Measurements from ENCODE around the gene KCNIP3.
"Not testable (repeated sequence)": the region's sequence is repeated elsewhere in the genome, so short reads cannot be mapped to it uniquely, and the experiment has no call there.

KCNIP3 gene

DNA sequence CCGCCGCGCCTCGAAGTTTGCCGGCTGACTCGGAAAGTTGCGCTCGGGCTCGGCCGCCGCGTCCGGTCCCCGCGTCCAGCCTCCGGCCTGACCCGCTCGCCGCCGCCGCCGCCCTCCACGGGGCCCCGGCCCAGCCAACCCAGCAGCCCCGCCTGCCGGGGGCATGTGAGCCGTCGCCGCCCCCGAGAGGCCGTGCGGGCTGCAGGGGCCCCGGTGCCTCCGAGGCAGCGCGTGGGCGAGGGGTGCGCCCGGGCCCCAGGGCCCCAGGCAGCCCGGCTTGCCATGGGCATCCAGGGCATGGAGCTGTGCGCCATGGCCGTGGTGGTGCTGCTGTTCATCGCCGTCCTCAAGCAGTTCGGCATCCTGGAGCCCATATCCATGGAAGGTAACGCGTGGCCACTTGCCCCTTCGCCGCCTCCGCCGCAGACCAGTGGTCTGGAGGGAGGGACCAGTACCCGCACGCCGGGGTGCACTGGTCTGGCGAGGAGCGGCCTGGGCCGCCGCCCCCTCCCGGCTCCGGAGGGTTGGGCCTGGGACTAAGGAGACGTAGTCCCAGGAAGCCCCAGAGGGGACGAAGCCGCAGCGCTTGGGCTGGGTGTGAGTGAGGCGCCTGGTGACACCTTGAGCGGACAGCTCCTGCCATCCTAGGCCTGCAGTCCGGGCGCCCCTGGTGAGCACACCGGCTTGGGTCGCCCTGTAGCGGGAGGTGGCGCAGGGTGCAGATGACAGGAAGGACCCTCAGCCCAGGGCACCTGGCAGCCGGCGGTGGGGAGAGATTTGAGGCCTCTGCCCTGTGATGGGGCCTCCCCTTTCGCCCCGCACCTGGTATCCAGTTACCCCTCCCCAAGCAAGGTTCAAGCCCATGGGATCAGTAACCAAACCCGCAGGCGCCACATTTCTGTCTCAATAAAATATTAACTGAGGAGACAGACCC is 49.9 kb downstream of the KCNIP3 start:
- DNase-seq (ENCODE audit: low read depth in 2 of 2) = no peak

DNA sequence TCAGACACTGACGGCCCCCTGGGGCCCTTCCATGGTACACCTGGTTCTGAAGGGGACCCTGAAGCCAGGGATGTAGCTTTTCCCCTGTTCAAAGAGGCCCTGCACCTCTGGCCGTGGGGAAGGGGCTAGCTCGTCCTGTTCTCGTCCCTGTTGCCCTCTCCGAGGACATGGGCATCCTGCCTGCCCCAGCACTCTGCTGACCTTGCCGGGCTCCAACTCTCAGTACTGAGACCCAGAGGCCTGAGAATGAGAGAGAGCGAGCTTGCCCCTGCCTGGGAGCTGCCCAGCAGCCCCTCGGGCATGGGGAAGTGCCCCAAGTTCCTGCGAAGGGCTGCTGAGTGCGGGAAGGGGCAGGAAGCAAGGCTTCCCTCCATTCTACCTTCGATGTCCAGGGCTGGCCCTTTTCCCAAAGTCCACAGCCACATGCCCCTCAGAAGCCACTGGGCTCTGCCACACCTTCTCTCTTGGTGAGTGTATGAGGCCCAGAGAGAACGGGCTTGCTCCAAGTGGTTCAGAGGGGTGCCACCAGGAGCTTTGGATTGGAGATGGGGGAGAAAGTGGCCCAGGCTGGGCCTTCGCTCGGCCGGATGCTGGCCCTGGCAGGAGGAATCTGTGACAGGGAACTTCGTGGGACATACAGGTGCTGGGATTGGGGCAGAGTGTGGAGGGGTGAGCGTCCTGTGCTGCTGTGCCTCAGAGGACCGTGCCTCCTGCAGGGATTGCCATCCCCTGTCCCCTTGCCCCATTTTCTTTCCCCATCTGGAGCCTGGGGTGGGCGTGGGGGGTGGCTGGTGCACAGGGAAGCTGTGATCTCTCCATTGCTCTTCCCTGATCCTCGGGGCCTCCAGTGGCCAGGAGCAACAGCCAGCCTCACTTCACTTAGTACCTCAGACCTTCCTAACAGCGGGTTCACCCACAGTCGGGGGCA is 50.8 kb downstream of the KCNIP3 start:
- DNase-seq (ENCODE audit: low read depth in 2 of 2) = no peak

DNA sequence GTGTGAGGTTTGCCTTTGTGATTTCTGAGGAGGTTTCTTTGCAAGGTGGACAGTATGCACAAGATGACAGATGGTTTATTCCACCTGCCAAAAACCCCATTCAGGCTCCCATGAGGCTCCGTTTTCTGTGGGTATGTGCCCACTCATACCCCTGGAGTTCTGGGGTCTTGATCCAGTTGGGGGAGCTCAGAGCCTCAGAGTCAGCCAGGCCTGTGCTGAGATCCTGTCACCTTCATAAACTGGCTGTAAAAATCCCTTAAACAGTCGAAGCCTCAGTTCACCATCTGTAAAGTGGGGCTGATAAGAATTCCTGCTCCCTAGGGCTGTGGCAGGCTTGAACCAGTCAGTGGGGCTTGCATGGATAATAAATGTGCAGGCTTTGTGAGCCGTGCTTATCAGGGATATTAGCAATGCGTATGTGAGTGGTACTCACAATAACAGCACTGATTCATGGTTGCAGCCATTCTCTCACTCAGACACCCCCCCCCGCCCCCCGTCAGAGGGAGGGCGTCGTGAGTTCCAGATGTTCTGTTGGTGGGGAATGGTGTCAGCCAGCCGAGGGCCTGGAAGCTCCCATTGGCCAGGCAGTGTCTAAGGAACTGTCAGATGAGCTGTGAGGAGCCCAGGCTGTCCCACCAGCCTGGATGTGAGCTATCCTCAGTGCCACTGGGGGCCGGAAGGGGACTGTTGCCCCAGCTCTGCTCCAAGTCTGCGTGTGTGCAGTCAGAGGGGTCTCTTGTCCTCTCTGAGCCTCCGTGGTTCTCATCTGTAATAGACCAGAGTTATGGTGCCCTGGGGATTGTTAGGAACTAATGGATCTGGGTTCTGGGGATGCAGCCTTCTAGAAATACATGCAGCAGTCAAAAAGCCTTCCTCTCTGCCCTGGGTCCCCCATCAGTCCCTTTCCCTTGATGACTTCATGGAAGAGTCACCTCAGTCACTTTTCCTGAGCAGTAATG is 51.7 kb downstream of the KCNIP3 start:
- DNase-seq (ENCODE audit: low read depth in 2 of 2) = peak in 1 of 2 experiments; percentile 31

DNA sequence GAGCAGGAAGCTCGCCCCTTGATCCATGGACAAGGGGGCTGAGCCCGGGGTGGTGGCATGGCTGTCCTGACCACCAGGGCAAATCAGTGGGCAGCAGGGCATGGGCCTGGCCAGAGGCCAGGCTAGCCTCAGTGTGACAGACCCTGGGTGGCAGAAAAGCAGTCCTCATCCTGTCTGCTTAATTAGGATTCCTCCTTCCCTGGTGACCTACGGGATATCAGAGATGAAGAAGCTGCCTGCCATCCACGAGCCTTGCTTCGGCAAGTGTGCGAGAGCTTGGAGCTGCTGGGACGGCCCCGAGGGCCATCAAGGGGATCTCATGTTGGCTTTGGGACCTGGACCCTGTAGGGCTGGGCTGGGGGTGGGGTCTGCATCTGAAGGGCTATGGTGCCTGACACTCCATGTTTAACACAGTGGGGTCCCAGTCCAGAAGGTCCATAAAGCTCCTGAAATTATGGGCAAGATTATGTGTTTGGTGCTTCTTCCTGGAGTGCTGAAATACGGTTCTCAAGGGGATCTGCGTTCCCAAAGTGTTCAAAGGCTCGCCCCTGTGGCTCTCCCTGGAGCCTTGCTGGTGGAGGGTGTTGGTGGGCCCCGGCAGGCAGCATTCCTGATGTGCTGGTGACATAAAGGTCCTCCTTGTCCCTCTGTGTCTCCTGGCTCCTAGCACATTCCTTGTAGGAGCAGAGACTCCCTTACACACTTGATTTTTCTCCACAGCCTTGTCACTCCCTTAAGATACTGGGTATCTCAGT is 52.6 kb downstream of the KCNIP3 start:
- no peak for DNase-seq (ENCODE audit: low read depth in 2 of 2)

DNA sequence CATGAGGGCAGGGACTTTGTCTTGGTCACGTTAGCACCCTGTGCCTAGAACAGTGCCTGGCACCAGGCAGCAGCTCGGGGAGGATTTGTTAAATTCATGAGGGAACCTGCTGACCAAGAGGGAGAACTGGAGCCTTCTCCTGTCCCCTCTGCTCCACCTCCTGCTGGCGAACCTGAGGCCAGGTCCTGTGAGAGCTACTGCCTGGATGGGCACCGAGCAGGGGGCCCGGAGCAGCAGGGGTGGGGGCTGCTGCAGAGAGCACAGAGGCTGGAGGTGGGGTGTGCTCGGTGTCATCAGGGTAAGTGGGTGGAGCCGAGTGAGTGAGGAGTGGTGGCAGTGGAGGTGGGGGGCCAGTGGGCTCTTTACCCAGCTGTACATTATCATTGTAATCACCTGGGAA is 53.2 kb downstream of the KCNIP3 start:
- no peak for DNase-seq (ENCODE audit: low read depth in 2 of 2)

DNA sequence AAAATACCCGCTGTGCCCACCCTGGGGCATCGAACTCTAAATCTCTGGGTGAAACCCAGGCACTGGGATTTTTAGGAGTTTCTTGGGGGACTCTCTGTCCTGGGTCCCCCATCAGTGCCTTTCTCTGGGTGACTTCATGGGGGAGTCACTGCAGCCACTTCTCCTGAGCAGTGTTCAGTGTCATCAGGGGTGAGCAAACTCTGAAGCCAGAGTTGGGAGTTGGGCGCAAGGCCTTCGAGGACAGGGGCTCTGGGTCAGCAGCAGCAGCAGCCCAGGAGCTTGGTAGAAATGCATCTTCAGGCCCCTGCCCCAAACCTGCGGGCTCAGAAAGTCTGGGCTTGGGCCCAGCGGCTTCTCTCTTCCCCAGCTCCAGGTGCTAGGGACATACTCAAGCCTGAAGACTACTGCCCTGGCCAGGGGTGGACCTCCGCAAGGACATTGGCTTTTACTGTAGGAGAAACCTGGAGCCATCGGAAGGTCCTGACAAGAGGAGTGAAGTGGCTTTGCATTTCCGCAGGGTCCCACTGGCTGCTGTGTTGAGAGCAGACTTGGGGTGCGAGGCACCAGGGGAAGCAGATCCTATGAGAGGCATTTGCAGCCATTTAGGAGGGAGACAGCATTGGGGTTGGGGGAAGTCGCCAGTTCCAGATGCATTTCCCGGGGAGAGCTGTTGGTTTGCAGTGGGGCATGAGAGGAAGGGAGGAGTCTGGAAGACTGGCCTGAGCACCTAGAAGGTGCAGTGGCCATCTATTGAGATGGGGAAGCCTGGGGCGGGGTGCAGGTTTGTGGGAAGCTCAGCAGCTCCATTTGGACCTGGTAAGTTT is 53.8 kb downstream of the KCNIP3 start:
- DNase-seq (ENCODE audit: low read depth in 2 of 2) = no peak

DNA sequence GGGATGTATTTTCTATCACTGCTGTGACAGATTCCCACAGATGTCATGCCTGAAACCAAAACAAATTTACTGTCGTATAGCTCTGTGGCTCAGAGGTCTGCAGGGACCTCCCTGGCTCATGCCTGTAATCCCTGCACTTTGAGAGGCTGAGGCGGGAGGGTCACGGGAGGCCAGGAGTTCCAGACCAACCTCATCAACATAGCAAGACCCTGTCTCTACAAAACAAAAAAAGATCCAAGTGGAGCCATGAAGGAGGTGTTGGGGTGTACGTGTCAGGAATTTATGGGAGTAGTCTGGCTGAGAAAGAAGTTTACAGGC is 54.4 kb downstream of the KCNIP3 start:
- DNase-seq (ENCODE audit: low read depth in 2 of 2) = no peak

DNA sequence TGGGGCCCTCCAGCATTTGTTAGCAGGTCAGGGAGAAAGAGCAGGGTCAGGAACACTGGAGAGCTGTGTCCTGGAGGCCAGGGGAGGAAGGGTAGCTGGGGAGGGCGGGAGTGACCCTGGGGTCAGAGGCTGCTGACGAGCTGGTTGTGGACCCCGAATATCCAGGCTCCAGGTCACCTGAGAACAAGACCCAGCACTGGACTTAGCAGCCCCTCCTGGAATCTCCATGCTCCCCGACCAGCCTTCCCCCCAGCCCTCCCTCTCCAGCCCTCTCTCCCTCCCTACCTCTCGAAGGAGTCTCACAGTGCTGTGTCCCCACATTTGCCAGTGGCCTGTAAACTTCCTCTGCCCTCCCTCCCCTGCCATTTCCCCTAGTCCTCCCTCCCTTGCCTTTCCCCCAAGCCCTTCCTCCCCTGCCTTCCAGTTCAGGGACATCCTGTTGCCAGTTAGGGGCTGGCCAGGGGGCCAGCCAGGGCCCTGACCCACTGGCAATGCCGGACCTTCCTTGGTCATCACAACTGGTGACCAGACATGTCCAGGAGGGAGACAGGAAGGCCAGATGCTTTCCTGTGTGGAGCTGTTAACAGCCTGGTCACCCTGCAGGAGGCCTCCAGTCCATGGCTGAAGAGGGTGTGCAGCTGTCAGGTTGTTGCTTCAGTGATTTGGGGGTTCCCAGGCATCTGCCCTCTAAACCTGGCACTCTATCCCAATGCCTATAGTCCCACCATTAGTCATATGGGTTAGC is 55.3 kb downstream of the KCNIP3 start:
- no peak for DNase-seq (ENCODE audit: low read depth in 2 of 2)

DNA sequence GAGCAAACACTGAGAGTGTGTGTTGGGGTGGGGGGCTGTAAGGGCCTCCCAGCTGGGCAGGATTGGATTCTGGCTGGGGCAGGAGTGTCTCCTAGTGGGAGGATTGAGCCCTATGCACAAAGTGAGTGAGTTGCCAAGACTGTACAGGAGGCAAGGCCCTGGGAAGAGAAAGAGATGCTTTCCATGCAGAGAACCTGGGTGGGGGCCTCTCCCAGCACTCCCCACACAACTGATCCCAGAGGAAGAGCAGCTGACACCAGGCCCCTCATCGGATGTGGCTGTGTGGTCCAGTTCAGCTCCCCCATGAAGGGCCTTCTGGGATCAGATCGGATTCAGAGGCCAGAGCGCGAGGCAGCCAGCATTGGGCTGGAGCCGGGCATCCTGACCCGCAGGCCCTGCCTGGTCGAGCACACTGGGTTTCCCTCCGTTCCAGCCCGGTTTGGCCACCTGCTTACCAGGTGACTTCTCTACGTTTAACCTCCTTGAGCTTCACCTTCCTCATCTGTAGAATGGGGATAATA is 56.0 kb downstream of the KCNIP3 start:
- DNase-seq (ENCODE audit: low read depth in 2 of 2) = no peak

DNA sequence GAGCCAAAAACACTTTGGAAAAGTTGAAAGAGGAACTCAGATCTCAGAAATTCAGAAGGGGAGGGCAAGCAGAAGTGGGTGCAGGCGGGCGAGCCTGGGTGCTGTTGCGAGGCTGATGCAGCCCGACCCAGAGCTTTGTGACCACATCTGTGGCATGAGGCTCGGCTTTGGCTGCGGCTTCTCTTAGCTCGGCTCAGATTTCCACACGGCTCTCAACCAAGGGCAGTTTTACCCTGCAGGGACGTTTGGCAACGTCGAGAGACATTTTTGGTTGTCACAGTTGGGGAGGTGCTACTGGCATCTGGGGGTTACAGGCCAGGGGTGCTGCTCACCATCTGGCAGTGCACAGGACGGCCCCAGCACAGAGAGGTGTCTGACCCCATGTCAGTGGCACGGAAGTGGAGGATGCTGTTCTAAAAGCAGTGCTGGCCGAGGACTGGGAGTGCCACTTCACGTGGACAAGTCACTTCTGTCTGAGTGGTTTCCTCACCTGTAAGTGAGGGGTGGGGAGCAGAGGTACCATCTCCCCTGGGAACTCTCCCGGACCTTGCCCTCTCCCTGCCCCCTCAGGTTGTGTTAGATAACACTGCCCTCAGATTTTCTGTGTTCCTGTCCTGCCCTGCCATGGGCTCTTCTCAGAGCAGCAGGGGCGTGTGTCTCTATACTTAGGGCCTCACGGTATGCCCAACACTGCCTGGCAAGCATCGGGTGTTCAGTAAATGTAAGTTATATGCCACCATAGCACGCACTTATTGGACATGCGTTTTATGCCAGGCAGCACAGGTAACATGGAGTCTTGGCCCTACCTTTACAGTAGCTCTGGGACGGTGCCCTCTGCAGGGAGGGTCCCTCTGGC is 56.7 kb downstream of the KCNIP3 start:
- DNase-seq (ENCODE audit: low read depth in 2 of 2) = no peak

DNA sequence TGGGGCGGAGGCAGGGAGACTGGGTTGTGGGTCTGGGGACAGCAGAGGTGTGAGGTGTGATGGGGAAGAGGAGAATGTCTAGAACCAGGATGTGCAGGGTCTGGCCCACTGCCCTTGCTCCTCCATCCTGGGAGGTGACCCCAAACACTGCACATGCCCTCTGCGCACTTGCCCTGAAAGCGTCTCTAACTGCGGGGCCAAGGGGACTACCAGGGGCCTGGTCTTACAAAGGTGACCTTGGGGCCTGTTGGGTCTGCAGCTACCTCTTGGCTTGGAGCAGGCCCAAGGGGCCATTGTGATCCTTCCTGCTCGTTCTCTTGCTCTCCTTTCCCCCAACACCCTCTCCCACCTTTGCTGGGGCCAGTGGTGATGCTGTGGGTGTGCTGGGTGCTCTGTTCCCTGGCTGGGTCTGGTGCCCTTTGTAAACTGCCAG is 57.3 kb downstream of the KCNIP3 start:
- no peak for DNase-seq (ENCODE audit: low read depth in 2 of 2)

DNA sequence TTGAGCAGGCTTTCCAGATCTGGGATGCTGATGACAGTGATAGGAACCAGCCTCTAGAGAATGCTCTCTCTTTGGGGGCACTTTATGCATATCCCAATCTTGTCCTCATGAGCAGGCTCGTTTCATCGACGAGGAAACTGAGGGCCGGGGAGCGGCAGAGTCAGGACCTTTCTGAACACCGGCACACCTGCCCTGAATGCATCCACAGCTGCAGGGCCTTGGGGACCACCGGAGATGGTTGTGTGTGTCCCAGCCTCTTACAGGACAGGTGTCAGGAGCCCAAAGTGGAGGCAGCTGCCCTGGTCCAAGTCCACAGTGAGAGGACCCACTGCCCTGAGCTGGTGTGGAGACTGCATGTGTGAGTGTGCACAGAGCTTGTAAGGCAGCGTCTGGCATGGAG is 57.8 kb downstream of the KCNIP3 start:
- DNase-seq (ENCODE audit: low read depth in 2 of 2) = no peak

DNA sequence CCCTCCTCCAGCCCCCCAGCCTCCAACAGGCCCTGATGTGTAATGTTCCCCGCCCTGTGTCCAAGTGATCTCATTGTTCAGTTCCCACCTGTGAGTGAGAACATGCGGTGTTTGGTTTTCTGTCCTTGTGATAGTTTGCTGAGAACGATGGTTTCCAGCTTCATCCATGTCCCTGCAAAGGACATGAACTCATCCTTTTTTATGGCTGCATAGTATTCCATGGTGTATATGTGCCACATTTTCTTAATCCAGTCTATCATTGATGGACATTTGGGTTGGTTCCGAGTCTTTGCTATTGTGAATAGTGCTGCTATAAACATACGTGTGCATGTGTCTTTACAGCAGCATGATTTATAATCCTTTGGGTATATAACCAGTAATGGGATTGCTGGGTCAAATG is 58.3 kb downstream of the KCNIP3 start:
- DNase-seq (ENCODE audit: low read depth in 2 of 2) = not testable (repeated sequence)

DNA sequence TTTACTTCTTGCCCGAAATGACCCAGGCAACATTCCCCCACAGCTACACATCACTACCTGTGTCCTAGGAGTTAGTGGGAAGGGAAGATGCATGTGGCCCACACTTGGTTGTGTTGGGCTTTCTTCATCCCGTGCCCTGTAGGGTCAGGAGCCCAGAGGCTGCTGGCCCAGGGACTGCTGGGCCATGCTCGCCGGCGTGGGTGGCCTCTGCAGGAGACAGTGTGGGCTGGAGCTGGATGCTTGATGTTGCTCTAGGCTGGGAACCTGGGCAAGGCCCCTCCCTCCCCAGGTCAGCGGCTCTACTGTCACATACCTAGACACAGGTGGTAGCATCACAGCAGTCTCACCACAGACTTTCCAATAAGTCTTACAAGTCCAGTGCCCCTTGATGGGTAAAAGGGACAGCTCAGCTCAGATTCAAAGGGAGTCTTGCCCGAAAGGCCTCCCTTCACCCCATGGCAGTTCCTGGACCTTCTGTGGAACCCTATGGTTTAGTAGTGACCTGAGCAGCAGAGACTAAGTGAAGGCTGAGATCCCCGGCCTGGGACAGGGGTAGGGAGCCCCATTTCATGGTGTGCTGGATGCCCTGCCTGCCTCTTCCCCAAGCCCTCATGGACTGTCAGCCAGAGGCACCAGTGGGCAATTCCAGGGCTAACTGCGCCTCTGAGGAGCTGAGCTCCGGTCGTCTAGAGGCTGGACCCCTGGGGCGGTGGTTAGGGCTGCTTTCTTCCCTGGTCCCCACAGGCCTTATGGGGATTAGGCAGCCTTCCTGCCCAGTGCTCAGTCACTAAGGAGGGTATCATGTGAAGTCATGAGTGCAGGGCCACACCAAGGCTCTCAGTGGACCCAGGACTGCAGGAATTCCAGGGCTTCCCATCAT is 59.9 kb downstream of the KCNIP3 start:
- no peak for DNase-seq (ENCODE audit: low read depth in 2 of 2)

DNA sequence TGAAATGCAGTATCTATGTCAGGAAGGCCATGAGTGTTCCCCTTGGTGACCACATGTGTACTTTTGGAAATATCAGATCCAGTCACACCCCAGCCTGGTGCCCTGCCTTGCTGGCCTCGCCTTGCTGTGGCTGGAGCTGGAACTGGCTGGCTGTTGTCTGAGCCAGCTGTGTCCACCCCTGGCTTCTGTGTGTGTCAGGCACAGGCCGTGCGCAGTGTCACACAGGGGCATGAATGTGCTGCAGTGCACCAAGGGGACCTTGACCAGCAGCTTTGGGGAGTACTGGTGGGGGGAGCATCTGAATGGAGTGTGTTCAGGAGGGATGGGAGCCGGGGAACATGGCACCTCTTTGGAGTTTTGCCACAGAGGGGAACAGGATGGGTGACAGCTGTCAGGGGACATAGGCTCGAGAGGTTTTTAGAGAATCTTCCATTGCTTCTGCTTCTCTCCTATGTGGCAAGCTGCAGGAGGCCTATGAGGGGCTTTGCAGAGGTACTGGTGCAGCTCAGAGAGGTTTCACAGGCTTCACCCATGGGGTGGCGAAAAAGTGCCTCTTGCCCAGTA is 60.7 kb downstream of the KCNIP3 start:
- no peak for DNase-seq (ENCODE audit: low read depth in 2 of 2)

DNA sequence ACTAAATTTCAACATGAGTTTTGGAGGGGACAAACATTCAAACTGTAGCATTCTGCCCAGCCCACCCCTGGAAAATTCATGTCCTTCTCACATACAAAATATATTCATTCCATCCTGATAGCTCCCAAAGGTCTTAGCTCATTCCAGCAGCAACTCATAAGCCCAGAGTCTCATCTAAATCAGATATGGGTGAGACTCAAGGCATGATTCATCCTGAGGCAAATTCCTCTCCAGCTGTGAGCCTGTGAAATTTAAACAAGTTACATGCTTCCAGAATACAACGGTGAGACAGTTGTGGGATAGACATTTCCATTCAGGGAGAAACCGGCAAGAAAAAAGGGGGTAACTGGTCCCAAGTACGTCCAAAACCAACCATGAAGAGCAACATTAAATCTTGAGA is 61.9 kb downstream of the KCNIP3 start:
- peak; percentile 52 to 54 for DNase-seq (ENCODE audit: low read depth in 2 of 2)

DNA sequence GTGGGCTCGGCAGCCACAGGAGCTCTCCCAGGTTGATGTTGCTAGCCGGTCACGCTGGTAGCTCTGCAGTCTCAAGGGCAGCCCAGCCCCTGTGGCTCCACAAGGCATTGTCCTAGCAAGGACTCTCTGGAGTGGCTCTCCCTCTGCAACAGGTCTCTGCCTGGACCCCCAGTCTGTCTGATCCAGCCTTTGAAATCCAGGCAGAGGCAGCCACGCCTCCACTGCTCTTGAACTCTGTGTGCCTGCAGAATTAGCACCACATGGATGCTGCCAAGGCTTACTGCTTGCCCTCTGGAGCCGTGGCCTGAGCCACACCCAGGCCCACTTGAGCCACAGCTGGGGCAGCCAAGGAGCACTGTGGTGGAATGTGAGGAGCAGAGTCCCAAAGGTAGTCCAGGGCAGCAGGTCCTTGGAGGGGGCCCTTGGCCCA is 62.4 kb downstream of the KCNIP3 start:
- no peak for DNase-seq (ENCODE audit: low read depth in 2 of 2)

Data from fibroblast of skin of left quadriceps (primary cell).